Sigmoid colon (tissue), 7 donors: ENCODE data around the gene CDH23. TPM values are rescaled to one million over a fixed set of nuclear protein-coding genes. Genes with fewer than 3 reads are reported as not detected.
A peak's percentile ranks its signal among the peaks of the same experiment; 100 is the strongest.

Source experiments
- DNase-seq: peaks from one replicate; pipeline ENCODE4 v3.0.0-alpha.2; 2019
- H3K27ac ChIP-seq, 4 donors: fragments of 200-600 bp; sonication (generic); one replicate each; pipeline ENCODE4 v1.5.1; 2016 to 2019; ENCODE audit warnings: mild to moderate bottlenecking in 1 of 4
- H3K27me3 ChIP-seq, 3 donors: fragments of 200-600 bp; sonication (generic); one replicate each; pipeline ENCODE4 v1.5.1; 2019; ENCODE audit warnings: mild to moderate bottlenecking in 1 of 3
- H3K36me3 ChIP-seq, 4 donors: fragments of 200-600 bp; sonication (generic); one replicate each; pipeline ENCODE4 v1.5.1; 2016 to 2019
- H3K4me1 ChIP-seq, 4 donors: fragments of 200-600 bp; sonication (generic); one replicate each; pipeline ENCODE4 v1.5.1; 2017 to 2019
- H3K4me3 ChIP-seq, 4 donors: fragments of 200-600 bp; sonication (generic); one replicate each; pipeline ENCODE4 v1.5.1; 2017 to 2019; ENCODE audit warnings: mild to moderate bottlenecking in 2 of 4, moderate library complexity in 1 of 4
- H3K9me3 ChIP-seq, 4 donors: fragments of 200-600 bp in 3 of 4; sonication (generic) in 3 of 4; one replicate each; pipeline versions ENCODE4 v1.5.1 to v1.6.1; 2013 to 2019
- CTCF ChIP-seq, 4 experiments: fragments of 450-650 bp in 3 of 4; fragments of 200-600 bp in 1 of 4; IDR thresholded peaks; one replicate each; pipeline ENCODE4 v1.5.1; 2016 to 2019; ENCODE audit warnings: antibody characterized with exemption in 4 of 4, mild to moderate bottlenecking in 3 of 4, moderate library complexity in 2 of 4
- EP300 ChIP-seq, 4 donors: sonication (generic); formaldehyde crosslinking; IDR thresholded peaks; one replicate each; pipeline ENCODE4 v1.6.1; 2017; ENCODE audit warnings: antibody characterized with exemption in 4 of 4
- POLR2A ChIP-seq, 2 donors: fragments of 450-650 bp; IDR thresholded peaks; one replicate each; pipeline ENCODE4 v1.6.1; 2016; ENCODE audit warnings: antibody characterized with exemption in 2 of 2, mild to moderate bottlenecking in 2 of 2, moderate library complexity in 2 of 2
- POLR2AphosphoS5 ChIP-seq, 4 donors: sonication (generic); formaldehyde crosslinking; IDR thresholded peaks; one replicate each; pipeline ENCODE4 v1.6.1; 2017; ENCODE audit warnings: antibody characterized with exemption in 4 of 4
- WGBS, 2 donors: extraction: QIAGEN DNeasy Blood & Tissue Kit; methylation state at CpG; one replicate each; pipeline ENCODE4 v1.1.7; 2013; 5-methylcytosine and 5-hydroxymethylcytosine counted together
- intact Hi-C: fragments of 100-400 bp; cut with DNase I; formaldehyde crosslinking; loops from one replicate; pipeline ENCODE4 v1.15.1; 2023
- polyA plus RNA-seq, 3 donors: library from polyadenylated mRNA; stranded (reverse); fragments of 200-250 nt; gene quantifications; one replicate each; pipeline ENCODE4 v1.2.3, GENCODE V29; 2013
- total RNA-seq, 4 donors: library from RNA; depleted of rRNA; stranded (reverse); fragments of >200 nt; gene quantifications; one replicate each; pipeline ENCODE4 v1.1.0, GENCODE V29; 2016
- donor health status: healthy with polysubstance abuse.
- donor health status: Bipolar disorder and iron deficiency.
- donor health status: healthy.

Gene CDH23
- total and polyA plus RNA-seq, 7 donors, result 1.5 to 7.2 (median 3.0) TPM

DNA sequence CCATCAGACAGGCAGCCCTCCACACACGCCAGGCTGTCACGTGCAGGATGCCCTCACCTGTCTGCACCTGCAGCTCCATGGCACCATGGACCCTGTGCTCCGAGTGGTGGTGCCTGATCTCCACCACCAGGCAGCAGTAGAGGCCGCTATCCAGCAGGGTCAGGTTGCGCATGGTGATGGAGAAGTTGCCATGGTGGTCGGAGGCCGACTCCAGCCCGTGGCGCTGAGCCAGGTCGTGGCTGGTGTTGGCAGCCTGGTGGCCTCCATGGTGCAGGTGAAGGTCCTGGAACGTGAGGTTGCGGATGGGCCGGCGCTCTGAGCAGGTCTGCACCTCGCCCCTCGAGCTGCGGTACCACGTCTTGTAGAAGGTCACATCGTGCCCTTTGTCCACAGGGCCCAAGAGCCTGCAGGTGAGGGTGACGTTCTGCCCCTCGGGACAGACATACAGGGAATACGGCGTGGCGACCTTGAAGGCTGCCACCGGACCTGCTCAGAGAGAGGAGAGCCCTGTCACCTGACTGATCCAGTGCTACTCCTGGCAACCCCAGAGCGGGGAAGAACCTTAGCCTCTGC is 364.9 kb downstream of the CDH23 start:
- no peak for DNase-seq
- Histone ChIP-seq H3K4me1 (peaks cover 0 to 65% (median 54%) of the 10 kb centered on the region in 4 donors), H3K27ac (no peak overlapping the region), H3K9me3 (no peaks in the 10 kb centered on the region), H3K27me3 (no peaks in the 10 kb centered on the region), H3K36me3 (peaks cover 3 to 37% (median 20%) of the 10 kb centered on the region in 4 donors), H3K4me3 (no peak overlapping the region)
- intact Hi-C loops, result no loop called here
- TF ChIP-seq POLR2AphosphoS5 (IDR thresholded peaks at IDR 0.05), result no peak
- no peak for TF ChIP-seq CTCF (IDR thresholded peaks at IDR 0.05)
- no peak for TF ChIP-seq POLR2A (IDR thresholded peaks at IDR 0.05)
- TF ChIP-seq EP300 (IDR thresholded peaks at IDR 0.05), result no peak
- 93 to 94% methylated on average over 26 of the region's 26 CpGs for WGBS, 2 donors

DNA sequence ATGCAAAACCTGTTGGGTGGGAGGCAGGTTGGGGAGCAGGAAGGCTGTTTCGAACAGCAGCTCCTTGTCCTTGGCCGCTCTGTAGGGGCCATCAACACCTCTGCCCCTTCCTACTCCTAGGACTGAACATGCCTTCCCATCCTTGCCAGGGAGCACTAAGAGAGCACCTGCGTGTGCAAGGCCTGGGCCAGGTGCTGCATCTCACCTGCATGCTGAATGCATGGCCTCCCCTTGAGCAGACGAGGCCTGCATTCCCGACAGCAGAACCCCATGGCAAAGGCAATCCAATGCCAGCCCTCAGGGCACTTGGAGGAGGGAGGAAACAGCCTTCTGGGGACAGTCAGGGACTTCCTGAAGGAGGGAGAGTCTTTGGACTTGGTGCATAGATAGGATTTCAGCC is 365.6 kb downstream of the CDH23 start:
- peaks cover 3 to 37% (median 20%) of the 10 kb centered on the region in 4 donors for H3K36me3 ChIP-seq

GRCh38 chr10:71763352-71764127 is 366.8 kb downstream of the CDH23 start:
- H3K36me3 ChIP-seq, result peaks cover 0 to 32% (median 17%) of the 10 kb centered on the region in 4 donors
- no peaks in the 10 kb centered on the region for H3K9me3 ChIP-seq
- TF ChIP-seq EP300 (IDR thresholded peaks at IDR 0.05) (no peak), POLR2A (IDR thresholded peaks at IDR 0.05) (no peak), POLR2AphosphoS5 (IDR thresholded peaks at IDR 0.05) (no peak), CTCF (IDR thresholded peaks at IDR 0.05) (no peak)
- intact Hi-C loops, result loop anchor here (2.0 kb wide), 1 partner anchor 51 kb away; no protein-coding TSS in a partner anchor
- peak overlapping the region; percentile 89 to 98 (median 92) for H3K27ac ChIP-seq
- no peaks in the 10 kb centered on the region for H3K27me3 ChIP-seq
- 76 to 81% methylated on average over 11 of the region's 11 CpGs for WGBS, 2 donors
- no peak overlapping the region for H3K4me3 ChIP-seq
- no peak for DNase-seq
- H3K4me1 ChIP-seq, result peaks cover 0 to 83% (median 70%) of the 10 kb centered on the region in 4 donors

More for the DNA sequence above, 365.6 kb downstream of the CDH23 start:
- intact Hi-C loops, result no loop called here
- Histone ChIP-seq H3K27ac (peak overlapping the region in 1 of 4 donors; percentile 25), H3K9me3 (no peaks in the 10 kb centered on the region), H3K4me3 (no peak overlapping the region), H3K4me1 (peaks cover 0 to 71% (median 58%) of the 10 kb centered on the region in 4 donors), H3K27me3 (no peaks in the 10 kb centered on the region)
- DNase-seq, result no peak
- WGBS, 2 donors, result 91 to 93% methylated on average over 5 of the region's 5 CpGs
- TF ChIP-seq POLR2A (IDR thresholded peaks at IDR 0.05) (no peak), POLR2AphosphoS5 (IDR thresholded peaks at IDR 0.05) (no peak), CTCF (IDR thresholded peaks at IDR 0.05) (no peak), EP300 (IDR thresholded peaks at IDR 0.05) (no peak)

DNA sequence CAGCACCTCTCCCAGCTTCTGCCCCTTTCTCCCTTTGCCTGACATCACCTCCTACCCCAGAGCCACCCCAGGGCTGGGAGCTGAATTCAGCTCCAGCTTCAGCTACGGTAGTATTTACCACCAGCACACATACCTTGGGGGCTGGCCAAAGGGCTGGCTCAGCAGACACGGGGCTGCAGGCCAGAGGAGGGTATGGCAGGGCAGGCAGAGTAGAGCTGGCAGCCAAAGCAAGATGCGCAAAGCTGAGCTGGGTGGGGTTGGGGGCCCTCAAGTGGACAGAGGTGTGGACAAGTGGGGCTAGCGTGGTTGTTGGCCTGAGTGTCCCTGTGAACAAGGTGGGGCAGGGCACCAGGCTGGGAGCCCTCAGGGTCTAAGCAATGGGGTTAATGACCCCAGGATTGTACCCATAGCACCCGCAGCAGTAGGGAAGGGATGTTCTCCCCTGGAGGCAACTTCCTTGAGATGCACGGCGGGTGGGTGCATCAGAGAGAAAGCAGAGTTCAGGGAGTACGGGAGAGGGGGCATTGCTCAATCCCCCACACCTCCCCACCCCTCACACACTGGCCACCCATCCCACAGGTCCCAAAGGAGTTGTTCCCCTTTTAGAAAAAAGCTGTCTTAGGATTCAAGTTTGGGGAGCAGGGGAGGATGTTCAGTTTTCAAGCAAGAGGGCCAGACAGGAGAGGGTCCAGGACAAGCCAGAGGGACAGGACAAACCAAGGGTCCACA is 368.6 kb downstream of the CDH23 start:
- TF ChIP-seq POLR2AphosphoS5 (IDR thresholded peaks at IDR 0.05) (peak in 3 of 4 donors; percentile 24 to 53 (median 53)), CTCF (IDR thresholded peaks at IDR 0.05) (peak in 2 of 4 experiments; percentile 3 to 31), EP300 (IDR thresholded peaks at IDR 0.05) (no peak)
- peak overlapping the region; percentile 89 to 98 (median 92) for H3K27ac ChIP-seq
- intact Hi-C loops, result loop anchor here (2.0 to 5.0 kb wide), 2 partner anchors 53 to 87 kb away; partner anchors contain the start of gene PSAP
- 68 to 71% methylated on average over 8 of the region's 8 CpGs for WGBS, 2 donors
- H3K27me3 ChIP-seq, result no peaks in the 10 kb centered on the region
- H3K4me1 ChIP-seq, result peaks cover 0 to 98% (median 87%) of the 10 kb centered on the region in 4 donors
- H3K36me3 ChIP-seq, result peaks cover 0 to 23% (median 12%) of the 10 kb centered on the region in 4 donors
- peak; percentile 91 for DNase-seq
- no peaks in the 10 kb centered on the region for H3K9me3 ChIP-seq
- H3K4me3 ChIP-seq, result no peak overlapping the region
